ENCODE results near the gene ALPK3. TPM values are rescaled to one million over a fixed set of nuclear protein-coding genes. Genes with fewer than 3 reads are reported as not detected.

Gene ALPK3
- total and polyA plus RNA-seq, 2 donors (not counting 3 experiments of a cell fraction or from before 2014, with no cell fraction given) = 18.4 to 36.2 TPM

DNA sequence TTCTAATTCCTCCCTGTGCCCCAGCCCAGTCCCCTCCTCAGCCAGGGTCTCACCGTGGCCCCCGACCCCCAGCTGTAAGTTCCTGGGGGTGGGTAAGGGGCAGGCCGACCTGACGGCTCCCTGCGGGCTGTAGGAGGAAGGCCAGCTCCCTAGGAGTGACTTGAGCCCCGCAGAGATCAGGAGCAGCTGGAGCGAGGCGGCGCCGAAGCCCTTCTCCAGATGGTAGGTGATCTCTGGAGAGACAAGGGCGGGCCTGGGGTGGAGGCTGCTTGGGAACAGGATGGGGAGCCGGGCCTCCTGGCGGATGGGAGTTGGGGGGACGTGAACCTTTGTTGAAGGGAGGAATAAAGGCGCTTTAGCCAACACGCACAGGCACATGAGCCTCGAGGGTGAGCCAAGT, 71.5 kb downstream of the ALPK3 start:
- no peak for FAIRE-seq
- Histone ChIP-seq H3K36me3 (ENCODE audit: control insufficient read depth in 2 of 2, extremely low read depth in 1 of 2, insufficient read depth in 2 of 2, low read length in 2 of 2) (no peaks in the 10 kb centered on the region), H3K4me3 (replicated peaks in 1 of 3; ENCODE audit: insufficient read depth in 1 of 3, low read depth in 1 of 3, low read length in 3 of 3) (no peak overlapping the region), H3K9me1 (replicated peaks; ENCODE audit: control insufficient read depth, extremely low read depth, insufficient read depth, low read length) (no peaks in the 10 kb centered on the region), H3K27ac (ENCODE audit: insufficient read depth, low read depth, low read length) (no peak overlapping the region), H3K4me1 (ENCODE audit: control insufficient read depth, extremely low read depth, insufficient read depth, low read length) (no peaks in the 10 kb centered on the region), H3K9me3 (replicated peaks; ENCODE audit: control insufficient read depth, insufficient read depth, low read length) (no peaks in the 10 kb centered on the region), H4K20me1 (replicated peaks; ENCODE audit: control insufficient read depth, extremely low read depth, insufficient read depth, low read length) (no peaks in the 10 kb centered on the region), H3K4me2 (ENCODE audit: insufficient read depth, low read length) (no peak overlapping the region), H3K27me3 (ENCODE audit: control insufficient read depth in 2 of 2, insufficient read depth in 2 of 2, low read length in 2 of 2) (peaks cover 0 to 2% of the 10 kb centered on the region in 2 experiments), H2AFZ (ENCODE audit: low read depth, low read length) (no peak overlapping the region), H3K79me2 (ENCODE audit: control insufficient read depth, insufficient read depth, low read length) (no peaks in the 10 kb centered on the region), H3K9ac (replicated peaks; ENCODE audit: extremely low read depth, insufficient read depth, low read length) (no peak overlapping the region)
- DNase-seq (ENCODE audit: low read depth, low spot score) = no peak
- no TSS peak for BruUV-seq (replicated peaks)
- ChIA-PET POLR2A (no interaction called here), CTCF (interaction anchor here (1.0 to 1.2 kb wide), 2 partner anchors 10 to 39 kb away, joined by 3 to 5 read pairs; no protein-coding TSS in a partner anchor)
- TF ChIP-seq JUN (IDR thresholded peaks at IDR 0.05; ENCODE audit: borderline replicate concordance, insufficient read depth, insufficient read length, low read depth) = no peak
- no peak for TF ChIP-seq EZH2 (IDR thresholded peaks at IDR 0.05; ENCODE audit: borderline replicate concordance, low read depth, low read length, severe bottlenecking)
- TF ChIP-seq MYC (IDR thresholded peaks at IDR 0.05; ENCODE audit: low read depth, low read length) = no peak
- TF ChIP-seq POLR2AphosphoS5 (IDR thresholded peaks at IDR 0.05; ENCODE audit: insufficient read depth, low read depth, low read length) = no peak
- TF ChIP-seq, protein P1, sequence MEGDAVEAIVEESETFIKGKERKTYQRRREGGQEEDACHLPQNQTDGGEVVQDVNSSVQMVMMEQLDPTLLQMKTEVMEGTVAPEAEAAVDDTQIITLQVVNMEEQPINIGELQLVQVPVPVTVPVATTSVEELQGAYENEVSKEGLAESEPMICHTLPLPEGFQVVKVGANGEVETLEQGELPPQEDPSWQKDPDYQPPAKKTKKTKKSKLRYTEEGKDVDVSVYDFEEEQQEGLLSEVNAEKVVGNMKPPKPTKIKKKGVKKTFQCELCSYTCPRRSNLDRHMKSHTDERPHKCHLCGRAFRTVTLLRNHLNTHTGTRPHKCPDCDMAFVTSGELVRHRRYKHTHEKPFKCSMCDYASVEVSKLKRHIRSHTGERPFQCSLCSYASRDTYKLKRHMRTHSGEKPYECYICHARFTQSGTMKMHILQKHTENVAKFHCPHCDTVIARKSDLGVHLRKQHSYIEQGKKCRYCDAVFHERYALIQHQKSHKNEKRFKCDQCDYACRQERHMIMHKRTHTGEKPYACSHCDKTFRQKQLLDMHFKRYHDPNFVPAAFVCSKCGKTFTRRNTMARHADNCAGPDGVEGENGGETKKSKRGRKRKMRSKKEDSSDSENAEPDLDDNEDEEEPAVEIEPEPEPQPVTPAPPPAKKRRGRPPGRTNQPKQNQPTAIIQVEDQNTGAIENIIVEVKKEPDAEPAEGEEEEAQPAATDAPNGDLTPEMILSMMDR (IDR thresholded peaks at IDR 0.05; ENCODE audit: extremely low read depth in 1 of 2, insufficient read depth in 1 of 2, low read depth in 1 of 2, low read length in 2 of 2) = no peak
- no peak for TF ChIP-seq MAX (IDR thresholded peaks at IDR 0.05; ENCODE audit: insufficient read depth, insufficient read length)
- TF ChIP-seq GATA2 (IDR thresholded peaks at IDR 0.05; ENCODE audit: insufficient read depth, insufficient read length, low read depth, low read length) = no peak
- no peak for TF ChIP-seq FOS (IDR thresholded peaks at IDR 0.05; ENCODE audit: borderline replicate concordance, insufficient read depth, low read length)
- dilution Hi-C loops (cut with MboI; ENCODE audit: extremely low pct_ligation_motif_present, low sequenced_read_pairs) = no loop called here
- intact Hi-C loops (cut with micrococcal nuclease) = no loop called here

Measured in endothelial cell of umbilical vein (primary cell).